Measurements from ENCODE around the gene RBM20. TPM values are rescaled to one million over a fixed set of nuclear protein-coding genes. Genes with fewer than 3 reads are reported as not detected.

Gene RBM20
- total and polyA plus RNA-seq, 2 of the 13 experiments (the other 11 are each of a cell fraction or from before 2014, with no cell fraction given), result 0.02 to 0.22 TPM

DNA sequence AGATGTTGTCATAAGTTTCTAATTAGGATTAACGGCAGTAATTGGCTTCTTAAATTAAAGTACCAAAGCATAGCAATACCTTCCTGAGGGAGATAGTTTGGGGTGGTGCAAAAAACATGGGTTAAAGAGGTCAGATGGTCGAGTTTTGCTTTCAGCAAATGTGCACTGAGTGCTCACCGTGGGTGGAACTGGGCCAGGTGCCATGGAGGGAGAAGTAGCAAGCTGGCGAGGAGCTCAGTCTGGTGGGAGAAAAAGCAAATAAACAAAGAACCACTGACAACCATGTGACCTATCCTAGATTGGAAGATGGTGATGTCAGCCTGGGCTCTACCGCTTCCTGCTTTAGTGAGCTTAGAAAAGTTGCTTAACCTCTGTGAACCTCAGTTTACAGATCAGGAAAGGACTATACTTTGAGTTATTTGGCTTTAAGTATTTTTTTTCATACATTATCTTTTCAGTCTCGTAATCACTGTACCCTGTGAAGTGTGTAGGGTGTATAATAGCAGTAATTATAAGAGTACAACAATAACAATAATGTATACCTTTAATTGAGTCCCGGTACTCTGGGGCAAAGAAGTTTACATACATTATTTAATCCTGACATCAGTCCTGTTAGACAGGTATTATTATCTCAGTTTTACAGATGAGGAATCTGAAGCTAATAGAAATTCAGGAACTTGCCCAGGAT is 158.6 kb downstream of the RBM20 start (continued):
- TF ChIP-seq, protein P1, sequence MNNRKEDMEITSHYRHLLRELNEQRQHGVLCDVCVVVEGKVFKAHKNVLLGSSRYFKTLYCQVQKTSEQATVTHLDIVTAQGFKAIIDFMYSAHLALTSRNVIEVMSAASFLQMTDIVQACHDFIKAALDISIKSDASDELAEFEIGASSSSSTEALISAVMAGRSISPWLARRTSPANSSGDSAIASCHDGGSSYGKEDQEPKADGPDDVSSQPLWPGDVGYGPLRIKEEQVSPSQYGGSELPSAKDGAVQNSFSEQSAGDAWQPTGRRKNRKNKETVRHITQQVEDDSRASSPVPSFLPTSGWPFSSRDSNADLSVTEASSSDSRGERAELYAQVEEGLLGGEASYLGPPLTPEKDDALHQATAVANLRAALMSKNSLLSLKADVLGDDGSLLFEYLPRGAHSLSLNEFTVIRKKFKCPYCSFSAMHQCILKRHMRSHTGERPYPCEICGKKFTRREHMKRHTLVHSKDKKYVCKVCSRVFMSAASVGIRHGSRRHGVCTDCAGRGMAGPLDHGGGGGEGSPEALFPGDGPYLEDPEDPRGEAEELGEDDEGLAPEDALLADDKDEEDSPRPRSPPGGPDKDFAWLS (CRISPR knock-in tag; IDR thresholded peaks at IDR 0.05; ENCODE audit: borderline replicate concordance), result no peak
- TF ChIP-seq MZF1 (CRISPR knock-in tag; IDR thresholded peaks at IDR 0.05; ENCODE audit: borderline replicate concordance), result no peak
- no peak for TF ChIP-seq ZNF670 (CRISPR knock-in tag; IDR thresholded peaks at IDR 0.05; ENCODE audit: borderline replicate concordance)
- peak; percentile 48; the same call in 1 of the 2 replicates for TF ChIP-seq ELF3 (CRISPR knock-in tag; IDR thresholded peaks at IDR 0.05)
- TF ChIP-seq, protein P2, sequence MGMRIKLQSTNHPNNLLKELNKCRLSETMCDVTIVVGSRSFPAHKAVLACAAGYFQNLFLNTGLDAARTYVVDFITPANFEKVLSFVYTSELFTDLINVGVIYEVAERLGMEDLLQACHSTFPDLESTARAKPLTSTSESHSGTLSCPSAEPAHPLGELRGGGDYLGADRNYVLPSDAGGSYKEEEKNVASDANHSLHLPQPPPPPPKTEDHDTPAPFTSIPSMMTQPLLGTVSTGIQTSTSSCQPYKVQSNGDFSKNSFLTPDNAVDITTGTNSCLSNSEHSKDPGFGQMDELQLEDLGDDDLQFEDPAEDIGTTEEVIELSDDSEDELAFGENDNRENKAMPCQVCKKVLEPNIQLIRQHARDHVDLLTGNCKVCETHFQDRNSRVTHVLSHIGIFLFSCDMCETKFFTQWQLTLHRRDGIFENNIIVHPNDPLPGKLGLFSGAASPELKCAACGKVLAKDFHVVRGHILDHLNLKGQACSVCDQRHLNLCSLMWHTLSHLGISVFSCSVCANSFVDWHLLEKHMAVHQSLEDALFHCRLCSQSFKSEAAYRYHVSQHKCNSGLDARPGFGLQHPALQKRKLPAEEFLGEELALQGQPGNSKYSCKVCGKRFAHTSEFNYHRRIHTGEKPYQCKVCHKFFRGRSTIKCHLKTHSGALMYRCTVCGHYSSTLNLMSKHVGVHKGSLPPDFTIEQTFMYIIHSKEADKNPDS (CRISPR knock-in tag; IDR thresholded peaks at IDR 0.05), result no peak
- no peak for TF ChIP-seq POLR2AphosphoS5 (IDR thresholded peaks at IDR 0.05; ENCODE audit: low read depth, low read length)
- TF ChIP-seq EZH2 (conservative IDR thresholded peaks at IDR 0.05; ENCODE audit: low read depth, low read length), result no peak
- no peak for TF ChIP-seq TSC22D2 (CRISPR knock-in tag; IDR thresholded peaks at IDR 0.05; ENCODE audit: borderline replicate concordance)
- TF ChIP-seq NR1H2 (CRISPR knock-in tag; IDR thresholded peaks at IDR 0.05; ENCODE audit: borderline replicate concordance, low read depth), result no peak
- no peak for TF ChIP-seq SUZ12 (IDR thresholded peaks at IDR 0.05; ENCODE audit: low read depth, low read length)
- no peak for TF ChIP-seq ZNF780A (CRISPR knock-in tag; IDR thresholded peaks at IDR 0.05)
- TF ChIP-seq CEBPG (CRISPR knock-in tag; IDR thresholded peaks at IDR 0.05), result peak; percentile 39; the same call in 1 of the 2 replicates
- TF ChIP-seq, protein P3, sequence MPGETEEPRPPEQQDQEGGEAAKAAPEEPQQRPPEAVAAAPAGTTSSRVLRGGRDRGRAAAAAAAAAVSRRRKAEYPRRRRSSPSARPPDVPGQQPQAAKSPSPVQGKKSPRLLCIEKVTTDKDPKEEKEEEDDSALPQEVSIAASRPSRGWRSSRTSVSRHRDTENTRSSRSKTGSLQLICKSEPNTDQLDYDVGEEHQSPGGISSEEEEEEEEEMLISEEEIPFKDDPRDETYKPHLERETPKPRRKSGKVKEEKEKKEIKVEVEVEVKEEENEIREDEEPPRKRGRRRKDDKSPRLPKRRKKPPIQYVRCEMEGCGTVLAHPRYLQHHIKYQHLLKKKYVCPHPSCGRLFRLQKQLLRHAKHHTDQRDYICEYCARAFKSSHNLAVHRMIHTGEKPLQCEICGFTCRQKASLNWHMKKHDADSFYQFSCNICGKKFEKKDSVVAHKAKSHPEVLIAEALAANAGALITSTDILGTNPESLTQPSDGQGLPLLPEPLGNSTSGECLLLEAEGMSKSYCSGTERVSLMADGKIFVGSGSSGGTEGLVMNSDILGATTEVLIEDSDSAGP (CRISPR knock-in tag; IDR thresholded peaks at IDR 0.05; ENCODE audit: borderline replicate concordance), result no peak
- TF ChIP-seq ZNF136 (CRISPR knock-in tag; IDR thresholded peaks at IDR 0.05; ENCODE audit: low read depth), result no peak
